ENCODE measurements around the gene PIEZO2. TPM values are rescaled to one million over a fixed set of nuclear protein-coding genes. Genes with fewer than 3 reads are reported as not detected.

The PIEZO2 gene
- total and polyA plus RNA-seq, 2 donors (not counting 1 experiment from before 2014, with no cell fraction given): not detected

GRCh38 chr18:10793730-10794370 is 355.5 kb downstream of the PIEZO2 start:
- Mint-ChIP-seq H3K4me3 (no peak overlapping the region), H3K27me3 (peaks cover 13% of the 10 kb centered on the region), H3K9me3 (ENCODE audit: insufficient read depth) (no peaks in the 10 kb centered on the region), H3K4me1 (no peaks in the 10 kb centered on the region), H3K27ac (no peak overlapping the region)
- no CpG with 5 or more reads among the region's 4 CpGs for WGBS (ENCODE audit: insufficient coverage)
- no peak overlapping the region for H3K4me2 ChIP-seq (replicated peaks; ENCODE audit: low read depth, low read length, poor library complexity, severe bottlenecking)
- H4K20me1 ChIP-seq (ENCODE audit: control insufficient read depth, insufficient read depth, low read length, poor library complexity, severe bottlenecking): no peaks in the 10 kb centered on the region
- H3K4me1 ChIP-seq (ENCODE audit: control insufficient read depth in 2 of 2, insufficient read depth in 2 of 2, low read length in 2 of 2): no peaks in the 10 kb centered on the region
- H3K79me2 ChIP-seq (ENCODE audit: control insufficient read depth, insufficient read depth, low read length): no peaks in the 10 kb centered on the region
- no peaks in the 10 kb centered on the region for H3K36me3 ChIP-seq (replicated peaks in 1 of 2; ENCODE audit: control extremely low read depth in 1 of 2, control insufficient read depth in 1 of 2, extremely low read depth in 1 of 2, insufficient read depth in 2 of 2, low read length in 1 of 2)
- H3K27ac ChIP-seq (ENCODE audit: low read length in 2 of 2): no peak overlapping the region
- no peak for DNase-seq
- intact Hi-C loops (cut with micrococcal nuclease): no loop called here
- peaks cover 0 to 5% (median 2%) of the 10 kb centered on the region in 4 experiments for H3K27me3 ChIP-seq (replicated peaks in 1 of 4; ENCODE audit: control extremely low read depth in 1 of 4, control insufficient read depth in 3 of 4, insufficient read depth in 4 of 4, low read length in 3 of 4)
- H2AFZ ChIP-seq (ENCODE audit: insufficient read depth, low read depth, low read length, poor library complexity, severe bottlenecking): no peak overlapping the region
- no peaks in the 10 kb centered on the region for H3K9me3 ChIP-seq (ENCODE audit: control extremely low read depth in 1 of 3, control insufficient read depth in 2 of 3, insufficient read depth in 1 of 3, low read length in 2 of 3)
- POLR2A ChIA-PET: no interaction called here
- TF ChIP-seq CTCF (IDR thresholded peaks at IDR 0.05) (no peak), EZH2 (IDR thresholded peaks at IDR 0.05; ENCODE audit: borderline replicate concordance, insufficient read depth, low read depth, low read length, poor library complexity, severe bottlenecking) (no peak)
- CTCF ChIA-PET: no interaction called here
- no peak overlapping the region for H3K9ac ChIP-seq (ENCODE audit: low read length)
- no peak for ATAC-seq (ENCODE audit: low read depth)
- no peak overlapping the region for H3K4me3 ChIP-seq (ENCODE audit: control extremely low read depth in 1 of 5, extremely low read depth in 1 of 5, insufficient read depth in 1 of 5, low read depth in 2 of 5, low read length in 4 of 5)

GRCh38 chr18:10792181-10792580 is 357.2 kb downstream of the PIEZO2 start:
- Histone ChIP-seq H3K79me2 (ENCODE audit: control insufficient read depth, insufficient read depth, low read length) (no peaks in the 10 kb centered on the region), H3K27me3 (replicated peaks in 1 of 4; ENCODE audit: control extremely low read depth in 1 of 4, control insufficient read depth in 3 of 4, insufficient read depth in 4 of 4, low read length in 3 of 4) (peaks cover 0 to 5% (median 2%) of the 10 kb centered on the region in 4 experiments), H3K4me1 (ENCODE audit: control insufficient read depth in 2 of 2, insufficient read depth in 2 of 2, low read length in 2 of 2) (peaks cover 0 to 2% of the 10 kb centered on the region in 2 donors), H4K20me1 (ENCODE audit: control insufficient read depth, insufficient read depth, low read length, poor library complexity, severe bottlenecking) (no peaks in the 10 kb centered on the region), H3K9me3 (ENCODE audit: control extremely low read depth in 1 of 3, control insufficient read depth in 2 of 3, insufficient read depth in 1 of 3, low read length in 2 of 3) (no peaks in the 10 kb centered on the region), H3K9ac (ENCODE audit: low read length) (no peak overlapping the region), H2AFZ (ENCODE audit: insufficient read depth, low read depth, low read length, poor library complexity, severe bottlenecking) (no peak overlapping the region), H3K36me3 (replicated peaks in 1 of 2; ENCODE audit: control extremely low read depth in 1 of 2, control insufficient read depth in 1 of 2, extremely low read depth in 1 of 2, insufficient read depth in 2 of 2, low read length in 1 of 2) (no peaks in the 10 kb centered on the region), H3K27ac (ENCODE audit: low read length in 2 of 2) (no peak overlapping the region), H3K4me2 (replicated peaks; ENCODE audit: low read depth, low read length, poor library complexity, severe bottlenecking) (no peak overlapping the region), H3K4me3 (ENCODE audit: control extremely low read depth in 1 of 5, extremely low read depth in 1 of 5, insufficient read depth in 1 of 5, low read depth in 2 of 5, low read length in 4 of 5) (no peak overlapping the region)
- no peak for TF ChIP-seq EZH2 (IDR thresholded peaks at IDR 0.05; ENCODE audit: borderline replicate concordance, insufficient read depth, low read depth, low read length, poor library complexity, severe bottlenecking)
- TF ChIP-seq CTCF (IDR thresholded peaks at IDR 0.05): no peak
- ChIA-PET POLR2A (interaction anchor here (0.7 kb wide), 1 partner anchor 60 kb away, joined by 3 read pairs; no protein-coding TSS in a partner anchor), CTCF (interaction anchor here (1.0 kb wide), 1 partner anchor 13 kb away, joined by 3 read pairs; no protein-coding TSS in a partner anchor)
- no peaks in the 10 kb centered on the region for H3K9me3 Mint-ChIP-seq (ENCODE audit: insufficient read depth)
- H3K27ac Mint-ChIP-seq: no peak overlapping the region
- WGBS (ENCODE audit: insufficient coverage): no CpG with 5 or more reads among the region's 4 CpGs
- H3K4me1 Mint-ChIP-seq: peaks cover 3% of the 10 kb centered on the region
- no peak for DNase-seq
- no peak for ATAC-seq (ENCODE audit: low read depth)
- no peak overlapping the region for H3K4me3 Mint-ChIP-seq
- intact Hi-C loops (cut with micrococcal nuclease): no loop called here
- H3K27me3 Mint-ChIP-seq: peaks cover 14% of the 10 kb centered on the region

Data from B cell (primary cell).